DOHH2 (cell line): ENCODE measurements around the gene FAM81A.
"Not testable (repeated sequence)": the region's sequence is repeated elsewhere in the genome, so short reads cannot be mapped to it uniquely, and the experiment has no call there.

ENCODE experiments used
- CTCF ChIP-seq: fragments of 200-600 bp; sonication (generic); IDR thresholded peaks from one replicate; pipeline ENCODE4 v1.5.1; 2014; ENCODE audit warnings: antibody characterized with exemption, mild to moderate bottlenecking, low read depth, low read length; ENCODE audit not compliant: poor library complexity, severe bottlenecking
- EZH2phosphoT487 ChIP-seq: fragments of 200-600 bp; sonication (generic); IDR thresholded peaks from 2 replicates; pipeline ENCODE4 v1.6.1; 2017; ENCODE audit warnings: borderline replicate concordance, mild to moderate bottlenecking, antibody characterized with exemption, low read length, moderate library complexity, mixed read lengths

GRCh38 chr15:59526466-59526865 is 88.5 kb downstream of the FAM81A start:
- TF ChIP-seq CTCF, EZH2phosphoT487: not testable (repeated sequence)
